ENCODE results near the gene COL15A1. TPM values are rescaled to one million over a fixed set of nuclear protein-coding genes. Genes with fewer than 3 reads are reported as not detected.

COL15A1 gene
- total RNA-seq, 2 experiments from 2014 or later, result 0.02 to 0.05 TPM

DNA sequence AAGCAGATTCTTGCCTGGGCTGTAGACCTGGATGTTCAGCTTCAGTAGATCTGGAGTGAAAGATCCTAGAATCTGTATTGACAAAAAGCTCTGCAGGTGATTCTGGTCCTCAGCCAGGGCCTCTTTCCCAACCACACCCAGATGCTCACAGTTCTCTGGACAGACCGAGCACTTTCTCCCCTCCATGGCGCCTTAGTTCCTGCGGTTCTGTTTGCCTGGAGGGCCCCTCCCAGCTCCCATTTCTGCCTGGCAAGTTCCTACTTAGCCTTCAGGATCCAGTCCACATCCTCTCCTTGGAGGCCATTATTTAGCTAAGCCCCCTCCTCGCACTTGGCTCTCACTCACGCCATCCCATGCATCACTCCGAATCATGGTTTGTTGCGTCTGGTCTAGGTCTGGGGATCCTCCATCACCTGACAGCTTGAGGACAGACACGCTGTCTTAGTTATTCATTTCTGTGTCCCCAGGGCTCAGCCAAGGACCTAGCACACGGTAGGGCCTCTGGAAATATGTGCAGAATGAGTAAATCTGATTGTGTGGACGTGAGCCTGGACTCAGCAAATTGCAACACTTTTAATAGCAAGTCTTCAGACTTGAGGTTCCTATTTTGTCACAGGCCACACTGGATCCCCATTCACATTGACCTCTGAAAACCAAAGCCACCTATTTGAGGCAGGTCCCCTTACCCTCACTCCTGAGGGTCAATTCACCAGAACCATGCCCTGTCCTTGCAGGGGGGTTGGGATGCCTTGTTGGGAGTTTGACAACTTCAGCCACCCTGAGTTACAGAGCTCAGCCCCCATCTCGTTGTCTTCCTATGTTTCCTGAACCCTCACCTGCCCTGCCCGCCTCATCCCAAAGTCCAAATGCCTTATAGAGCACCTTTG, 50.7 kb downstream of the COL15A1 start:
- CTCF ChIA-PET, result interaction anchor here (0.9 to 11.9 kb wide), 4 partner anchors 19 to 146 kb away, joined by 3 to 177 read pairs (median 10); no protein-coding TSS in a partner anchor
- Mint-ChIP-seq H3K27ac (no peak overlapping the region), H3K4me3 (no peak overlapping the region), H3K9me3 (no peaks in the 10 kb centered on the region), H3K4me1 (ENCODE audit: low read depth) (peaks cover 9% of the 10 kb centered on the region), H3K27me3 (ENCODE audit: low read depth) (peaks cover 4% of the 10 kb centered on the region), H3K36me3 (ENCODE audit: low read depth) (no peaks in the 10 kb centered on the region)
- intact Hi-C loops (cut with micrococcal nuclease), result loop anchor here (10.0 kb wide), 1 partner anchor 820 kb away; no protein-coding TSS in a partner anchor
- no peak for DNase-seq

DNA sequence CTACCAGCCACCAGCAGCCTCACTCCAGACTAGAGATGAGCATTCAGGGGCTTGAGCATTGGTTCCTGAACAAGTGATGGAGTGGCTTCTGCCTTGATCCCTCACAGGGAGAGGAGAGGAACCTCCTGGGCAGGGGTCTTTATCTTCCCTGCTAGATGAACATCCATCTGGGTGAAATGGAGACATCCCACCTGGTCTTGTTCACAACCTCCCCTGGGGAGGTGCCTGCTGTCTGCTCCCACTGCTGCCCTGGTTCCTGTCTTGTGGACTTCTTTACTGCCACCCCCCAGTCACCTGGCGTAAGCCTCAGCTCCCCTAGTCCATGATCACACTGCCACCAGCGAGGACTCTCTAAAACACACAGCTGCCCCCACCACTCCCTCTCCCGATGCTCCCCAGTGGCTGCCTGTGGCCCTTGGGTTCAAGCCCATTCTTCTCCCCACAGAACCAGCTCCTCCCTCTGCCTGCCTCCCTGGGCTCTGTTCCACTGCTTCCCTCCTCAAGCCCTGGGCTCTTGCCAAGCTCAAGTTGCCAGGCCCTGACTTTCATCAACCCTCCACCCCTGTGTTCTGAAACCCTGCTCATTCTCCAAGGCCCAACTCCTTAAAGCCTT, 51.5 kb downstream of the COL15A1 start:
- CTCF ChIA-PET, result interaction anchor here (1.0 to 11.9 kb wide), 6 partner anchors 16 to 155 kb away, joined by 3 to 177 read pairs (median 11); no protein-coding TSS in a partner anchor
- no peak overlapping the region for H3K27ac Mint-ChIP-seq
- H3K4me1 Mint-ChIP-seq (ENCODE audit: low read depth), result peaks cover 9% of the 10 kb centered on the region
- H3K4me3 Mint-ChIP-seq, result no peak overlapping the region
- intact Hi-C loops (cut with micrococcal nuclease), result loop anchor here (10.0 kb wide), 1 partner anchor 820 kb away; no protein-coding TSS in a partner anchor
- H3K9me3 Mint-ChIP-seq, result no peaks in the 10 kb centered on the region
- no peaks in the 10 kb centered on the region for H3K36me3 Mint-ChIP-seq (ENCODE audit: low read depth)
- DNase-seq, result no peak
- H3K27me3 Mint-ChIP-seq (ENCODE audit: low read depth), result peaks cover 4% of the 10 kb centered on the region

DNA sequence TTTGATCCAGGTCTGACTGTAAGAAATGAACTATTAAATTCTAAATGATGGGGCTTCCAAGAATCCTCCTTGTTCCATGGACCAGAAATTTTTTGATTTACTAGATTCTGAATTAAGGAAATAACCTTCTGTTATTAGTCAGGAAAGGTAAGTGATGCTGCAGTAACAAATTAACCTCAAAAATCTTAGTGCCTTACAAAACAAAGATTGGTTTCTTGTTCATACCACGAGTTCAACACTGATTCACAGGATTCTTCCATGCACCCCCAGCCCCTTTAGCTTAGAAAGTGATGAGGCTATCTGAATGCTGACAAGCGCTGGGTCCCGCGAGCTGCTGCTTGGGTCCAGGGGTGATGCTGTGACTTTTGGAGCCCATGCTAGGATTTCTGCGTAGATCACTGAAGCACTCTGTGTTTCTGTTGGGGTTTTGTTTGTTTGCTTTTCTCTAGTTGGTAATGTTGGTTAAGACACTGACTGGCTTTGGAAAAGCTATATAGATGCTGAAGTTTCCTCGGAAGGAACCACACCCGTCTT, 52.3 kb downstream of the COL15A1 start:
- H3K27ac Mint-ChIP-seq, result no peak overlapping the region

DNA sequence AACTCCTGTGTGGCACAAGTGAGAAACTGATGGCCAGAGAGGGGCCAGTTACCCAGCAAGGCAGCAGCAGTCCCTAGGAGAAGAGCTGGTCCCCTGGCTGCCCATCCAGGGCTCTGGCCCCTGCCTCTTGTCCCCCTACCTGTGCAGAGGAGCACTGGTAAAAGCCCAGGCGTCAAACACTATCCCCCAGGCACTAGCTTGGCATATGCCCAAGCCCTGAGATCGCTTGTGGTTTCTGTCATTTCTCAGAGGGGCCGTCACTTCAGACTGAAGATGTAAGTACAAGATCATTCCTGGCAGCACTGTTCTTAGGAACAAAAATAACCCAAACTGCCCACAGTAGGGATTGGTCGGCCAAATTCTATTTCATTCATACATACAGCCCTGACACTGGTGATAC, 53.9 kb downstream of the COL15A1 start:
- Mint-ChIP-seq H3K27ac (no peak overlapping the region), H3K4me3 (no peak overlapping the region), H3K36me3 (ENCODE audit: low read depth) (no peaks in the 10 kb centered on the region), H3K9me3 (no peaks in the 10 kb centered on the region), H3K4me1 (ENCODE audit: low read depth) (peaks cover 24% of the 10 kb centered on the region), H3K27me3 (ENCODE audit: low read depth) (peaks cover 4% of the 10 kb centered on the region)
- CTCF ChIA-PET, result interaction anchor here (0.7 to 11.9 kb wide), 16 partner anchors 8 to 219 kb away, joined by 3 to 177 read pairs (median 3); partner anchors contain the start of gene GALNT12
- DNase-seq, result no peak
- intact Hi-C loops (cut with micrococcal nuclease), result loop anchor here (10.0 kb wide), 1 partner anchor 817 kb away; no protein-coding TSS in a partner anchor

More for the DNA sequence above, 52.3 kb downstream of the COL15A1 start:
- Mint-ChIP-seq H3K4me1 (ENCODE audit: low read depth) (peaks cover 17% of the 10 kb centered on the region), H3K9me3 (no peaks in the 10 kb centered on the region), H3K4me3 (no peak overlapping the region), H3K36me3 (ENCODE audit: low read depth) (no peaks in the 10 kb centered on the region), H3K27me3 (ENCODE audit: low read depth) (peaks cover 4% of the 10 kb centered on the region)
- intact Hi-C loops (cut with micrococcal nuclease), result loop anchor here (10.0 kb wide), 1 partner anchor 819 kb away; no protein-coding TSS in a partner anchor
- no peak for DNase-seq
- CTCF ChIA-PET, result interaction anchor here (1.0 to 11.9 kb wide), 7 partner anchors 16 to 190 kb away, joined by 3 to 177 read pairs (median 14); partner anchors contain the start of gene GALNT12

DNA sequence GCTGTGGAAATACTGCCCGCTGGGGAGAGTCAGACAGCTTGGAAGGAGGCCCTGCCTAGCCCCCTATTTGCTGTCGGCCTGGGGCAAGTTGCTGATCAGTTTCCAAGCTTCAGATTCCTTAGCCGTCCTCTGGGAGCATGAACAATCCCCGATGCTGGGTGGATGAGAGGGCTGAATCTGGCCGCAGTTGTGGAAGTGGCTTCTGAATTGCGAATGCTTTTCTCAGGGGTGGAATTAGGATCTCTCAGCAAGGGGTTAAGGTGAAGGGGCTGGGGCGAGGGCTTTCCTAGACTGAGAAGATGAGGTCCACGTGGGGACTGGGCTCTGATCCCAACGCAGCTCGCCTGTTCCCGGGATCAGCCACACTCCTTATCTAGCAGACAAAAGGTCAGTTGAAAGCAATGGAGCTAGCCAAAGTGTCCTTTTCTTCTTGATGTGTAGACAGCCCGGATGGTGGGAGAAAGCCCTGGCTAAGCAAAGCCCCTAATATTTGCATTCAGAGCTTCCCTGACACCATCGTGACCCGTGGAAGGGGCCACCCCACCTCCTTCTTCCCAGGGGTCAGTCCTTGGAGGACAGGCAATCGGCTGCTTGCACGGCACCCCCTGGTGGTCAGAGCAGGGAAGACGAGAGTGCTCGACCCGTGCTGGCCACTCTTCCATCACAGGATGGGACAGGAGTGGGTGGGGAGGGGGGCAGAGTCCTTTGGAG, 54.9 kb downstream of the COL15A1 start:
- H3K27me3 Mint-ChIP-seq (ENCODE audit: low read depth), result peaks cover 4% of the 10 kb centered on the region

DNA sequence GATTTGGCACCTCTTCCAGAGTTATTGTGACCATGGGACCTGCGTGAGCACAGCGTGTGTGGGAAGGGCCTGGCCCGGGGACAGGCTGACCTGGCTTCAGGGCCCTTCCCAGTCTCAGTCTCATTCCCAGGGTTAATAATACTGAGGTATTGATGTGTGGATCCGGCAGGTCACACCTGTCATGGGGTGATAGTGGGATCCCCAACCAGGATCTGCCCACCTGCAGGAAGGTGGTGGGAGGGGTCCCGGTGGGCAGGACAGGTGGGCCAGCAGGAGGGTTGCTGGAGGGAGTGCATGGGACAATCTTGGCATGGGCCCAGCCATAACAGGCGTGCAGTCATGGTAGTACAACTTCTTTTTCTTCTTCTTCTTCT, 55.4 kb downstream of the COL15A1 start:
- H3K36me3 Mint-ChIP-seq (ENCODE audit: low read depth), result no peaks in the 10 kb centered on the region
- H3K27ac Mint-ChIP-seq, result no peak overlapping the region
- no peaks in the 10 kb centered on the region for H3K9me3 Mint-ChIP-seq
- intact Hi-C loops (cut with micrococcal nuclease), result loop anchor here (1.0 to 10.0 kb wide), 4 partner anchors 24 to 816 kb away; no protein-coding TSS in a partner anchor
- CTCF ChIA-PET, result interaction anchor here (0.6 to 11.9 kb wide), 21 partner anchors 8 to 628 kb away, joined by 3 to 177 read pairs (median 4); partner anchors contain the start of gene GALNT12
- no peak overlapping the region for H3K4me3 Mint-ChIP-seq
- H3K4me1 Mint-ChIP-seq (ENCODE audit: low read depth), result peaks cover 18% of the 10 kb centered on the region
- H3K27me3 Mint-ChIP-seq (ENCODE audit: low read depth), result peaks cover 4% of the 10 kb centered on the region
- DNase-seq, result no peak

More for the DNA sequence above, 54.9 kb downstream of the COL15A1 start:
- intact Hi-C loops (cut with micrococcal nuclease), result loop anchor here (1.0 to 10.0 kb wide), 4 partner anchors 23 to 816 kb away; no protein-coding TSS in a partner anchor
- H3K4me3 Mint-ChIP-seq, result no peak overlapping the region
- H3K27ac Mint-ChIP-seq, result no peak overlapping the region
- H3K36me3 Mint-ChIP-seq (ENCODE audit: low read depth), result no peaks in the 10 kb centered on the region
- CTCF ChIA-PET, result interaction anchor here (0.6 to 11.9 kb wide), 26 partner anchors 8 to 214 kb away, joined by 3 to 177 read pairs (median 3); partner anchors contain the start of gene GALNT12
- peak; percentile 69 for DNase-seq
- H3K4me1 Mint-ChIP-seq (ENCODE audit: low read depth), result peaks cover 21% of the 10 kb centered on the region
- no peaks in the 10 kb centered on the region for H3K9me3 Mint-ChIP-seq

DNA sequence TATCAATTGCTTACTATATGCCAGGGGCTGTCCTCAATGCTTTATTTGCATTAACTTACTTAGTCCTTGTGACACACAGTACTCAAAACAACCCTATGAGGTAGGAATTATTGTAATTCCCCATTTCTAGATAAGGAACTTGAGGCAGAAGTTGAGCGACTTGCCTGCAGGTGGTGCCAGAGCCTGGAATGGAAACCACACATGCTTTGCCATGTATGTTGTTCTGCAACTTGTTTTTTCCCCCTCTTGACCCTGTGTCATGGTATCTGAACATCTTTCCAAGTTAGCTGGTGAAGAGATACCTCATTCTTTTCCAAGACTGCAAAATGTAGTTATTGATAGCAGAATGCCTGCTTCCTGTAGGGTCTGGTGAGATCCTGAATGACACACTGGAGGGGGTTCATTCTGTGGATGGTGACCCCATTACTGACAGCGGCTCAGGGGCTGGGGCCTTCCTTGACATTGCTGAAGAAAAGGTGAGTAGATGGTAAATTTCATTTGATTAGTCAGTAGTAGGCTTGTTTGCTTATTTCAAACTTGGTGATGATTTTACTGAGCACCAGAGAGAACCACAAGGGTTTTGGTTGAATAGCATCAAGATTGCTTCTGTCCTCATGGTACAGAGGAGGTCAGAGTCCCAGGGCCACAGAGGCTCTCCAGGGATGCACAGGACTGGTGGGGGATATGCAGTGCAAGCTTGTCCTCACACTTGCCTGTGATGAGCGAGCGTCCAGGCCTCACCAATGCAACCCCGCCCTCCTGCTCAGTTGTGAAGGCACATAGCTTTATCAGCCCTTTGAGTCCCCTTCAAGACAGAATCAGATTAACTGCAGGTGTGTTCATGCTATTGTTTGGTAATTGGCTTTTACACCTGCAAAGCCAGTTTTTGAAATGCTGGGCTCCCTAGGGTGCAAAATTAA, 57.0 kb downstream of the COL15A1 start:
- Mint-ChIP-seq H3K36me3 (ENCODE audit: low read depth) (no peaks in the 10 kb centered on the region), H3K4me1 (ENCODE audit: low read depth) (peaks cover 15% of the 10 kb centered on the region), H3K4me3 (no peak overlapping the region), H3K27ac (no peak overlapping the region), H3K9me3 (no peaks in the 10 kb centered on the region), H3K27me3 (ENCODE audit: low read depth) (peaks cover 4% of the 10 kb centered on the region)
- intact Hi-C loops (cut with micrococcal nuclease), result loop anchor here (1.0 to 5.0 kb wide), 5 partner anchors 57 to 252 kb away; no protein-coding TSS in a partner anchor
- CTCF ChIA-PET, result interaction anchor here (0.6 to 11.9 kb wide), 25 partner anchors 9 to 322 kb away, joined by 3 to 177 read pairs (median 4); no protein-coding TSS in a partner anchor
- DNase-seq, result peak; percentile 82

DNA sequence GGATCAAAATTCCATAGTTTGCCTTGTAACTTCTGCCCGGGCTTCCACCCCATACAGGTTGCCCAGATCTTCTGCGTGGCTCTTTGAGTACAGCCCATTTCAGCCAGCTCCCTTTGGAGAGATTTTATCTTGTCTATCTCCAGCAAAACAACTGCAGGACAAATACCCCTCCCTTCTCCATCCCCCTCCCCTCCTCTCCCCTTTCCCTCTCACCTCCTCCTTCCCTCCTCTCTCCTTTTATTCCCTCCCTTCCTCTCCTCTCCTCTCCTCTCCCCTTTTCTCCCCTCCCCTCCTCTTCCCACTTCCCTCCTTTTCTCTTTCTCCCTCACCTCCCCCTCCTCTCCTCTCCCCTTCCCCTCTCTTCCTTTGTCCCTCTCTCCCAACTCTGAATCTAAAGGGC, 58.2 kb downstream of the COL15A1 start:
- DNase-seq, result no peak
- Mint-ChIP-seq H3K4me3 (no peak overlapping the region), H3K27me3 (ENCODE audit: low read depth) (no peaks in the 10 kb centered on the region), H3K27ac (no peak overlapping the region), H3K36me3 (ENCODE audit: low read depth) (no peaks in the 10 kb centered on the region), H3K4me1 (ENCODE audit: low read depth) (peaks cover 15% of the 10 kb centered on the region), H3K9me3 (no peaks in the 10 kb centered on the region)
- CTCF ChIA-PET, result interaction anchor here (0.6 to 11.9 kb wide), 12 partner anchors 8 to 196 kb away, joined by 3 to 177 read pairs (median 4); no protein-coding TSS in a partner anchor
- intact Hi-C loops (cut with micrococcal nuclease), result loop anchor here (2.0 to 5.0 kb wide), 2 partner anchors 91 to 250 kb away; no protein-coding TSS in a partner anchor

DNA sequence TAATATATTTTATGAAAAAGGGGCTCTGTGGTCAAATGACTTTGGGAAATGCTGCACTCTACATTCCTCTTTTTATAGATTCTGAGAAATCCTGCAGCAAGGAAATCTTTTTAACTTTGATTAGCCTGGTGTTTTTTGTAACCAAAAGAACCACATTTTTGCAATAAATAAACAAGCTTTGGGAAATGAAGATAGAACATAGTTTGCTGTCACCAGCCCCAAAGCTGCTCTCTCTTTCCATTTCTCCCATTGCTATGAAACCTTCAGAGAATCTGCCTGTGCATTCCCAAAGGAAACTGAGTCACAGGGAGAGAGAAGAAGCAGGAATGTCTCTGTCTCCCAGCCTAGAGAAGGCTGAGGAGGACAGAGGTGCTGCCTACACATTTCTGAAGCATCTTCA, 59.0 kb downstream of the COL15A1 start:
- Mint-ChIP-seq H3K27ac (no peak overlapping the region), H3K27me3 (ENCODE audit: low read depth) (no peaks in the 10 kb centered on the region), H3K4me3 (no peak overlapping the region), H3K4me1 (ENCODE audit: low read depth) (peaks cover 15% of the 10 kb centered on the region), H3K9me3 (no peaks in the 10 kb centered on the region), H3K36me3 (ENCODE audit: low read depth) (no peaks in the 10 kb centered on the region)
- intact Hi-C loops (cut with micrococcal nuclease), result loop anchor here (5.0 kb wide), 1 partner anchor 250 kb away; no protein-coding TSS in a partner anchor
- CTCF ChIA-PET, result interaction anchor here (1.3 to 11.9 kb wide), 5 partner anchors 11 to 182 kb away, joined by 4 to 177 read pairs (median 9); no protein-coding TSS in a partner anchor
- no peak for DNase-seq

DNA sequence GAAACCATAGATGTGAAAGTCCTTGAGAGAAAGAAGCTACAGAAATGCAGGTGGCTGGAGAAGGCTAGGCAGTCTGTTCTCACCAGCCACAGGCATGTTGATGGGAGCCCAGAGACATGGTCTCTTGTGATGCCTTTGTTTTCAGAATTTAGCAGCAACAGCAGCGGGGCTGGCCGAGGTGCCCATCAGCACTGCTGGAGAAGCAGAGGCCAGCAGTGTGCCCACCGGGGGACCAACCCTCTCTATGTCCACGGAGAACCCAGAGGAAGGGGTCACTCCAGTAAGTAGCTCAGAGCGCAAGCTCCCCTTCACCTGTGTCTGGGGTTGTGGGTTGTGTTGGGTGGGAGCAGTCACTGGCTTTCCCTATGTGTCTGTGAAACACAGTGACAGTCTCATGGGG, 59.6 kb downstream of the COL15A1 start:
- no peaks in the 10 kb centered on the region for H3K36me3 Mint-ChIP-seq (ENCODE audit: low read depth)
- intact Hi-C loops (cut with micrococcal nuclease), result loop anchor here (5.0 kb wide), 1 partner anchor 249 kb away; no protein-coding TSS in a partner anchor
- H3K27ac Mint-ChIP-seq, result no peak overlapping the region
- H3K4me1 Mint-ChIP-seq (ENCODE audit: low read depth), result peaks cover 15% of the 10 kb centered on the region
- no peaks in the 10 kb centered on the region for H3K9me3 Mint-ChIP-seq
- DNase-seq, result no peak
- no peaks in the 10 kb centered on the region for H3K27me3 Mint-ChIP-seq (ENCODE audit: low read depth)
- H3K4me3 Mint-ChIP-seq, result no peak overlapping the region
- CTCF ChIA-PET, result interaction anchor here (1.6 to 11.9 kb wide), 4 partner anchors 10 to 182 kb away, joined by 6 to 177 read pairs (median 18); no protein-coding TSS in a partner anchor

Measured in activated naive CD4-positive, alpha-beta T cell treated with anti-CD3 and anti-CD28 coated beads for 36 hours (primary cell).